DND-41 (cell line): ENCODE results near the gene CYP2S1.

ENCODE experiments used
- EZH2 ChIP-seq: IDR thresholded peaks from 3 replicates; pipeline ENCODE4 v1.6.1; 2012; ENCODE audit warnings: borderline replicate concordance, low read depth, mild to moderate bottlenecking, moderate library complexity, low read length, inconsistent platforms; ENCODE audit not compliant: severe bottlenecking
- TF ChIP-seq, protein P1 (sequence below): IDR thresholded peaks from 2 replicates; pipeline ENCODE4 v1.5.1; 2012; ENCODE audit warnings: borderline replicate concordance, low read length, moderate library complexity, mild to moderate bottlenecking; ENCODE audit not compliant: poor library complexity, severe bottlenecking; ENCODE audit errors: extremely low read depth

DNA sequence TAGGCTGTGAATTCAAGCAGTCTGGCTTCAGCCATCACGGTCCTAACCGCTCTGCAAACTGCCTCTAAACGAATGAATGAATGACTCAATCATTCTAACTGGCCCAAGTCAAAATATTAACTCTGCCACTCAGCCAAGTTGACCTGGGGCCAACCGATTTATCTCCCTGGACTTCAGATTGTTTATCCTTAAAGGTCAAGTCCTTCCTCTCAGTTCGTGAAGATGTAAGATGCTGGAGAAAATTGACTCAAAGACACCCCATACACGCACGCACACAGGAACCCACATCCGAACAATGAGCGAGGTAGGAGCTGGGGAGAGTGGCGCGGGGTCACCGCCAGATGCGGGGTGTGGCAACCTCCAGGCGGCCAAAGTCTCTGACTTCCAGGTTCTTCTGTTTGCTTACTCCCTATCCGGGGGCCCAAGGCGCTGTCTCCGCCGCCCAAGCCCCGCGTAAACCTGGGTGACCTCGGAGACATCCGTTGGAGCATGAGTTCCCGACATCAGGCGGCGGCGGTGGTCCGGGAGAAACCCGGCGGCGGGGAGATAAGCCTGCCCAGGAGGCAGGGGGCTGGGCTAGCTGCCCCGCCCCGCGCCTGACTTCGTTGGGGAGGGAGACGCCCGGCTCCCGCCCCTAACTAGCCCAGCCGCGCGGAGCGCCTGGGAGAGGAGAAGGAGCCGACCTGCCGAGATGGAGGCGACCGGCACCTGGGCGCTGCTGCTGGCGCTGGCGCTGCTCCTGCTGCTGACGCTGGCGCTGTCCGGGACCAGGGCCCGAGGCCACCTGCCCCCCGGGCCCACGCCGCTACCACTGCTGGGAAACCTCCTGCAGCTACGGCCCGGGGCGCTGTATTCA, at the start of gene CYP2S1:
- TF ChIP-seq, protein P1, sequence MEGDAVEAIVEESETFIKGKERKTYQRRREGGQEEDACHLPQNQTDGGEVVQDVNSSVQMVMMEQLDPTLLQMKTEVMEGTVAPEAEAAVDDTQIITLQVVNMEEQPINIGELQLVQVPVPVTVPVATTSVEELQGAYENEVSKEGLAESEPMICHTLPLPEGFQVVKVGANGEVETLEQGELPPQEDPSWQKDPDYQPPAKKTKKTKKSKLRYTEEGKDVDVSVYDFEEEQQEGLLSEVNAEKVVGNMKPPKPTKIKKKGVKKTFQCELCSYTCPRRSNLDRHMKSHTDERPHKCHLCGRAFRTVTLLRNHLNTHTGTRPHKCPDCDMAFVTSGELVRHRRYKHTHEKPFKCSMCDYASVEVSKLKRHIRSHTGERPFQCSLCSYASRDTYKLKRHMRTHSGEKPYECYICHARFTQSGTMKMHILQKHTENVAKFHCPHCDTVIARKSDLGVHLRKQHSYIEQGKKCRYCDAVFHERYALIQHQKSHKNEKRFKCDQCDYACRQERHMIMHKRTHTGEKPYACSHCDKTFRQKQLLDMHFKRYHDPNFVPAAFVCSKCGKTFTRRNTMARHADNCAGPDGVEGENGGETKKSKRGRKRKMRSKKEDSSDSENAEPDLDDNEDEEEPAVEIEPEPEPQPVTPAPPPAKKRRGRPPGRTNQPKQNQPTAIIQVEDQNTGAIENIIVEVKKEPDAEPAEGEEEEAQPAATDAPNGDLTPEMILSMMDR: no peak
- TF ChIP-seq EZH2: no peak
